Measurements from ENCODE around the gene TBC1D21.
A peak's percentile ranks its signal among the peaks of the same experiment; 100 is the strongest.

DNA sequence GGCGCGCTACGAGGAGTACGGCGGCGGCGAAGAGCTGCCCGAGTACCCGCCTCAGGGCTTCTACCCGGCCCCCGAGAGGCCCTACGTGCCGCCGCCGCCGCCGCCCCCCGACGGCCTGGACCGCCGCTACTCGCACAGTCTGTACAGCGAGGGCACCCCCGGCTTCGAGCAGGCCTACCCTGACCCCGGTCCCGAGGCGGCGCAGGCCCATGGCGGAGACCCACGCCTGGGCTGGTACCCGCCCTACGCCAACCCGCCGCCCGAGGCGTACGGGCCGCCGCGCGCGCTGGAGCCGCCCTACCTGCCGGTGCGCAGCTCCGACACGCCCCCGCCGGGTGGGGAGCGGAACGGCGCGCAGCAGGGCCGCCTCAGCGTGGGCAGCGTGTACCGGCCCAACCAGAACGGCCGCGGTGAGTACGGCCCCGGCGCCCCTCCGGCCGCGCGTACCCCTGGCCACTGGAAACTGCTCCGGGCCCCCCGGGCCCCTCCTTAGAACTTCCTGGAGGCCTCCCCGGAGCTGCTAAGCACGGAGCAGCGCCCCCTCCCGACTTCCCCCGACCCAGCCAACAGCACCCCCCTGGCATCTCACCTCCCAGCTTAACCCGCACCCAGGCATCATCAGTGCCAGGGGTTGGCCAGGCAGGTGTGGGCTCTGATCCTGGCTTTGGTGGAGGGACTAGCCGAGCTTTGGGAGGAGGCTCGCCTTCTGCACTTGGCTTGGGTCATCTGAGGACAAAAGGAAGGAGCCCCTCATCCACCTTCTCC, 54.3 kb downstream of the TBC1D21 start:
- TF ChIP-seq CTCF (conservative IDR thresholded peaks at IDR 0.05) (peak; percentile 76), EZH2 (IDR thresholded peaks at IDR 0.05; ENCODE audit: low read depth) (no peak)

Data from PC-9 (cell line).